HG02623 (cell line): ENCODE results near the gene C1QTNF1.

Experiments used
- ATAC-seq: cut with Tn5 transposase; IDR thresholded peaks from one replicate; pipeline ENCODE4 v1.9.1; 2021; ENCODE audit warnings: moderate library complexity; ENCODE audit not compliant: unreplicated experiment

C1QTNF1 gene

GRCh38 chr17:79077587-79077986 is 53.6 kb downstream of the C1QTNF1 start:
- ATAC-seq: no peak

DNA sequence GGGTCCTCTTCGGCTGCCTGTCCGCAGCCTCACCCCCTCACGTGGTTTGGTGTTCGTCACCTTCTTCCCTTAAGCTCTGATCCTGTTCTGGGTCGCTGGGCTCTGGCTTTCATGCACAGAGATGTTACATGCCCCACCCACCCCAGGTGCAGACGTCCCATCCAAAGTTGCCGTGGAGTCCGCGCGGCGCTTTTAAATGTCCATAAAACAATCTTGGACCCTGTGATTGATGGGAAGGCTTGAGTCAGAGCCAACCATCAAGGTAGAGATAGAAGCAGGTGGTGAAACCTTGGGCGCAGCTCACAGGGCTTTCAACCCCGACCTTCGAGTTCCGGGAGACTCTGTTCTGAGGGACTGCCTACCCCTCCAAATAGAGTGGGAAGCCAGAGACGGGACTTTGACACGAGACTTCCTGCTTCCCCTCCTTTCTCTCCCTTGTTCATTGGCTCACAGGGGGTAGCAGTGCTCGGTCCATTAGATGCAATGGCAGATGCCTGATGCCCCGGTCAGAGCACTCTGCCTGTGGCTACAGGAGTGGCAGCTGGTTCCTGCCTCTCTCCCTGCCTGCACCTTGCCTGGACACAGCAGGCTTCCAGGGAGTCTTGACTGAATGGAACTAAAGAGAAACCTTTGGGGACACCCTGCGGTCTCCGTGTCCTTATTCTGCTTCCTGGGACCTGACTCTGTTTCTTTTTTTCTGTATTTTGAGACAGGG is 54.7 kb downstream of the C1QTNF1 start:
- ATAC-seq: no peak

GRCh38 chr17:79079421-79080200 is 55.6 kb downstream of the C1QTNF1 start:
- ATAC-seq: no peak

GRCh38 chr17:79080349-79080748 is 56.4 kb downstream of the C1QTNF1 start:
- no peak for ATAC-seq

DNA sequence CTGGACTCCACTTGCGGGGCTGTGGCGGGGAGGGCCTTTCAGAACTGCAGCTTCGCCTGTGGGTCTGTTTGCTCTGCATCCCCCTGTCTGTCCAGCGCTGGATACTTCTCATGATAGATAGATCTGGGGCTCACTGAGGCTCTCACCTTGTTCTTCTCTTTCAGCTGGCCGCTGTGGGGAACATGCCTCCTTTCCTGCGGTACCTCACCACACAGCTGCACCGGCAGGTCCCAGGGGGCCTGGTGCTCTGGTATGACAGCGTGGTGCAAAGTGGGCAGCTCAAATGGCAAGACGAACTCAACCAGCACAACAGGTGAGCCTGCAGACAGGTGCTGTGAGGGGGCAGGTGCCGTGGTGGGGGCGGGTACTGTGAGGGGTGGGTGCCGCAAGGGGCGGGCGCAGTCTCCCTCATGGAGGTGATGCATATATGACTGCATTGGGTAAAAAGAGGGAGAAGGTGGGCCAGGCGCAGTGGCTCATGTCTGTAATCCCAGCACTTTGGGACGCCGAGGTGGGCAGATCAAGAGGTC is 56.9 kb downstream of the C1QTNF1 start:
- no peak for ATAC-seq

GRCh38 chr17:79081571-79082276 is 57.8 kb downstream of the C1QTNF1 start:
- ATAC-seq: no peak

DNA sequence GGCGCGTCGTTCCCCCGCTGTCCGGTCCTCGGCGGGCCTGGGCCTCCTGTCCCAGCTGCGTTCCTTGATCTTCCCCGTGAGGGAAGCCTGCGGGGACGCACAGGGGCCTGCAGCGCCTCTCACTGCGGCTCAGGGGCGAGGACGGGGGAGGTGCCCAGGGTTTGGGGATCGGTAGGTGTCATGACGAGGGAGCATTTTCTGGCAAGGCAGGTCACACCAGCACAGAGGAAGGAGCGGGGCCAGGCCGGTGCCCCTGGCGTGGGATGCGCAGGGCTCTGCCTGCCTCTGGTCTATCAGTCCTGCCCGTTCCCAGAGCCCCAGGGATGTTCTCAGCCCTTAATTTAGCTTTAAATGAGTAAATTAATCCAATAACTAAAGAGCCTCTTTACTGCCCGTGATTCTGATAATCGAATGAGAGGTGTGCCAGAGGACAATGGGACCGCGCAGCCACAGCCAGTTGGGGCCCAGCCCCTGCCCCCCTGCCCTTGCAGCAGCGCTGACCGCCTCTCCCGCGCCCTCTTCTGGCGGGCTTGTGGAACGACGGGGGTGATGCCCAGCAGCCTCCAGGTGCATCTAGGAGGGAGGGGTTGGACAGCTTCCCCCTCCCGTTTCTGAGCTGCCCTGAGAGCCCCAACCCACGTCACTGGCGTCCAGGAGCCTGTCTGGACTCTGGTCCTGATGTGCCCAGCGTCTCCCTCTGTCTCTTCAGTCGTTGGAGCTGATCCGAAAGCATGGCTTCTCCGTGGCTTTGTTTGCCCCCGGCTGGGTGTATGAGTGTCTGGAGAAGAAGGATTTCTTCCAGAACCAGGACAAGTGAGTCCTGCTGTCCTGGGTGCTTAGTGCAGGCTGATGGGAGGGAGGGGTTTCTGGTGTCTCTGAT is 58.6 kb downstream of the C1QTNF1 start:
- no peak for ATAC-seq

GRCh38 chr17:79083191-79083971 is 59.4 kb downstream of the C1QTNF1 start:
- no peak for ATAC-seq

DNA sequence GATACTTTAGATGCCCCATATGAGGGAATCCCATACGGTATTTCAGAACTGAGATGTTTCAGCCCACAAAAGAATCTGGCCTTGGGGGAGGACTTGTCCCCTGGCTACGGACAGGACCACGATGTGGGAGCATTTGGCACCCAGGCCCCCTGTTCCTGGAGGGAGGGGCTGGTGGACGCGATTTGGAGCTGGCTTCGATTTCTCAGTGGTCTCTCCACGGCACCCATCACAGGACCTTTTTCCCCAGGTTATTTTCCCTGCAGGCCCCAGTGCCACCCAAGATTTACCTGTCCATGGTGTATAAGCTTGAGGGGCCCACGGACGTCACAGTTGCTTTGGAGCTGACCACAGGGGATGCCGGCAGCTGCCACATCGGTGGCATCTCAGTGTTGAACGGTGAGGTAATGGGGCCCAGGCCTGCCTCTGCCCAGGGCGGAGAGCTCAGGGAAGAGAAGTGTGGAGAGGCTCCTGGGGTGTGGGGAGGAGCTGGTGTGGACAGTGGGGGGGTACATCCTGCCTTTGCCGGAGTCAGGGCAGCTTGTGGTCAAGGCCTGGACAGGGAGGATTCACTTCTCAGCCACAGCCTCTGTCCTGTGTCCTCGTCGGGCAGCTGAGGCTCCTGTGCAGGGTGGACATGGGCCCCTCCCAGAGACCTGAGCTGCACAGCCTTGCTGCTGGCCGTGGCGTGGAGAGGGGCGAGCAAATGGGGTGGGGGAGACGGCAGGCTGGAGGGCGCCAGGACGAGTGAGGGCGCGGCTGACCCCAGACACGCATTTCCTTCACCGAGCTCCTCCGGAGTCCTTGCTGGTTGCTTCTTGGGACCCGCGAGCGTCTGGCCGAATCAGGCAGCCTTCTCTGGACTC is 60.6 kb downstream of the C1QTNF1 start:
- no peak for ATAC-seq

GRCh38 chr17:79085154-79085920 is 61.4 kb downstream of the C1QTNF1 start:
- ATAC-seq: no peak

DNA sequence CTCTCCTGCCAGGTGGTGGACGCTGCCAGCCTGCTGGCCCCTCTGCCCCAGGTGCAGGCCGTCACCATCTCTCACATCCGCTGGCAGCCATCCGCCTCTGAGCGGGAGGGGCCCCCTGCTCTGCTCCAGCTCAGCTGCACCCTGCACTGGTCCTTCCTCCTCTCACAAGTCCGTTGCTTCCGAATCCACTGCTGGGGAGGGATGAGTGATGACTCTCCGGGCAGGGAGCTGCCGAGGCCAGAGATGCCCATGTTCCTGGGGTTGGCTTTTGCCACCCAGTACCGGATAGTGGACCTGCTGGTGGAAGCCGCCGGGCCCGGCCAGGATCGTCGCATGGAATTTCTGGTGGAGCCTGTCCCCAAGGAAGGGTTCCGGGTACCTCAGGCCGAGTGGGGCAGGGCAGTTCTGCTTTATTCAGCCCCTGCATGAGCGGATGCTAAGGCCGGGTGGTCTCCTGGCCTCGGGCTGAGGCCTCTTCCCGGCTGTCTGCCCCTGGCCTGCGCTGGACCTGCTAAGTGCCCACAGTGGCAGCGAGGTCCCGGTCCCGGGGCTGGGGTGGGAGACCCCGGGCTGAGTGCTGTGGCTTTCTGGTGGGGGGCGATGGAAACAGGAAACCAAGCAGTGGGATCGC is 62.1 kb downstream of the C1QTNF1 start:
- ATAC-seq: no peak

- no peak for ATAC-seq
These were observed 62.8 kb downstream of the C1QTNF1 start for GRCh38 chr17:79086609-79087427.

DNA sequence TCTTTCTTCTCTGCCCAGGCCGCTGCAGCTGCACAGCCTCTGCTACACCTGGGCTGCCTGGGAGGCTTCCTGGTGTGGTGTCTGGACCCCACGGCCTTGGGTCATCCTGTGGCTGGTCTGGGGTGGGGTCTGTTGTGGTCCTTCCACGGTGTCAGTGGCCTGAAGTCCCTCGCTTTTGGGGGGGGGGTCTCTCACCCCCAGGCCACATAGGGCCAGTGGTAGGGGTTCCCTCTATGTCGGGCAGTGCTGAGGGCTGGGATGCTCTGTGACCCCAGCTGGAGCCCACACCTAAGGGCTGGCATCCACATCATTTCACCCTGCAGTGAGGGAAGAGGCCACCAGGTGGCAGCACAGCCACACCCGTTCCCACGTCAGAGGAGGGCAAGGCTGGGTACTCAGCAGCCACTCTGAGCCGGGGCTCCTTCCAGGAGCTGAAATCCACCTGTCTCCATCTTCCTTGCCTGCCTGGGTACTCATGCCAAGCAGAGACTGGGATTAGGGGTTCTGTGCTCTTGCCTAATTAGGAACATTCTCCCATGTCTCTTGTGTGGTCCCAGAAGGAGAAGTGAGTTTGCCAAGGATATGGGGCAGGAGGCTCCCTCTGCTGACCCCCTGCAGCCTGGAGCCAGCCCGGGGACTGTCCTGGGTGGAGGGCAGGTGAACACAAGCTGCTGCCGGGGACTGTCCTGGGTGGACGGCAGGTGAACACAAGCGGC is 63.6 kb downstream of the C1QTNF1 start:
- no peak for ATAC-seq

DNA sequence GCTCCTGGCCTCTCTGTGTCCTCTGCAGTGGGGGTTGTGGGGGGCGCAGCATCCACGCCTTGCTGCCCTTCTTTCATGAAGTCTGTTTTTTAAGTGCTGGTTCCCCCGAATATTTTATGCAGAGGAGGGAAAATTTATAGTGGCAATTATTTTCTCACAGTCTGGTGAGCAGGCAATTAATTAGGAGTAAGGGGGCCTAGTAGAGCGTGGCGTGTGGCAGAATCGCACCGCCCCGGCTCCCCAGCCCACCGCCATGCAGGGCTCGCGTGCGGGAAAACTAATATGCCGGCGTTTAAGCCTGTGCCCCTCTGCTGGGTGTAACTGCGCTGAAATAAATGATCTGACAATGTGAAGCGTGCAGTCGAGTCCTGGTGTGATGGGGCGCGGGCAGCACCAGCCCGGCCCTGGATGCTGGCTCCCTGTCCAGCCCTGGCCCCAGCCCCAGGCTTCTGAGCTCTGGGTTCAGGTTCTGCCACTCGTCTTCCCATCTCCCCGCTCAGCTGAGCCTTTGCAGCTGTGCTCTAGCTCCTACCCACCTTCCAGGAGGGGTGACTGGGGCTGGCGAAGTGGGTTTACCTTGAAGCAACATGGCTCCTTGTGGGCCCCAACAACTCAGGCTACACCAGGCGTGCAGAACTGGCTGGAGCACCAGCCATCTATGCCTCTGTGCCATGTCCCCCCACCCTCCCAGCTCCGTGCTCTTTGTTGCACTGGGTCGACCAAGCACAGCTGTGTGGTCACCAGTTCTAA is 64.5 kb downstream of the C1QTNF1 start:
- ATAC-seq: no peak

DNA sequence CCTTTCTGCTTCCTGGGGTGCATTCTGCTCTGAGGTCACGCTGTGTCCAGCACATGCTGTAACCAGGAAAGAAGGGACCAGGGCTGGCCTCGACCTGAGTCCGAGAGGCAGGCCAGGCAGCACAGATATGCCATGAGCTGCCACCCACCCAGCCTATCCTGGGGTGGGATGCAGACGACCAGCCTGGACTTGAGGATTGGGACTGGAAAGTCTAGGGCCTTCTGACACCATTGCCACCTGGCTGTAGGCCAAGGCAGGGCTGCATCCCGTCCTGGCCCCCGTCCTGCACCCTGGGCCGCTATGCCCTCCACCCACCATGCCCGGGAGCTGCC is 65.0 kb downstream of the C1QTNF1 start:
- ATAC-seq: no peak
